ENCODE results near the gene PIAS1.
A peak's percentile ranks its signal among the peaks of the same experiment; 100 is the strongest.
"Not testable (repeated sequence)": the region's sequence is repeated elsewhere in the genome, so short reads cannot be mapped to it uniquely, and the experiment has no call there.

Gene PIAS1

DNA sequence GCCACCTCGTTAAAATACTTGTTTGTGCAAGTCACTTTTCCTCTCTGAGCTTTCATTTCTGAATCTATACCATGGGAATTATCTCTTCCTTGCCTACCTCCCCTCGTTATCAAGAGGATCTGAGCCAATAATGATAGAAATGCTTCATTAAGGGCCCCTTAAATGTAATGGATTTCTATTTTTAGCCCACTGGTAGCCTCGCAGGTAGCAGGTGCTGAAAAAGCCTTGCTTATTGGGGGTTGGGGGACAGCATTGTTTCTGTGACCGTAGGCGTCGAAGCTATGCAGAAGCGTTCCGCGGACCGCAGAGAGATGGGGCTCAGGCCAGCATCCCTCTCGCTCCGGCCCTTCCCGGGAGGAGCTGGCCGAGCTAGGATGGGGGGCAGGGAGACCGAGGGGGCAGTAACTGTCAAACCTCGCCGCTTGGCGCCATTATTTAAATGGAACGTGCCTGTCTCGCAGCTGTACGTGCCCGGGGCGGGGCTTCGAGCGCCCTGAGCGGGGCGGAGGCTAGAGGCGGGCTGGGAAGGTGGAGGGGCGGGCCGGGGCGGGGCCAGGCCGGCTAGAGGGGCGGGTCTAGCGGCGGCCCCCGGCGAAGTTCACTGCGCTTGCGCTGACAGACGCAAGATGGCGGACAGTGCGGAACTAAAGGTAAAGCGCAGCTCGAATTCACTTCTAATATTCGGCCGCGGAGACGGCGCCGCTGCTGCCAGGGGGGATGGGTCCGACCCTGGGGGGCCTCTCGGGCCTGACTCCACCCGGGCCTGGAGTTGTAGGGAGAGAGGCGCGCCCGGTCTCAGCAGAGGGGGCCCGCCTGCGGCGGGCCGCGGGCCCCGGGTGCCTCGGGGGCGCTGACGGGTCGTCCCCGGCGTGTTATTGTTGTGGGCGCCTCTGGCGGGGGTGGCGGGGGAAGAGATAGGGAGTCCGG is at the start of gene PIAS1:
Gene PIAS1, plus strand, starts transcription at position 615 of the 927 bp plus-strand sequence. Its CDS starts 12 bp downstream, at position 627.
- DNase-seq: peak; percentile 38

GRCh38 chr15:68007642-68008041 is 46.5 kb upstream of the PIAS1 start:
- DNase-seq: not testable (repeated sequence)

- DNase-seq: no peak
Measured at GRCh38 chr15:68010361-68011153, 43.6 kb upstream of the PIAS1 start.

DNA sequence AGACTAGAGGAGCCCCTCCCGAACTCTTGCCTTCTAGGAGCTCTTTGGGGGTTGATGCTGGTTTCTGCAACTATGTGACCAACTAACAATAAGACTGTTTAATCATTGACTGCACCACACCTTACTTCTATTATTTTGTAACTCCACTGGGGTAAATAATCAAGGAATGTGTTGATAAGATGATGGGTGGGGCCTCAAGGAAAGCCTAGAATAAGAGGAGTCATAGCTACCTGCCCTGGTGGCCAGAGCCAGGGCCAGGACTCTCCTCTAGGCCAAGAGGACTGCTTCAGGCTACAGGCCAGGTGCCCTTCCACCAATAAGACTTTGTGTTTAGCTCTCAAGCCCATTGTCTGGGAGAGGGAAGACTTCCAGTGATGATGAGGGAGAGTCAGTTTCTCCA is 41.2 kb upstream of the PIAS1 start:
- DNase-seq: no peak

DNA sequence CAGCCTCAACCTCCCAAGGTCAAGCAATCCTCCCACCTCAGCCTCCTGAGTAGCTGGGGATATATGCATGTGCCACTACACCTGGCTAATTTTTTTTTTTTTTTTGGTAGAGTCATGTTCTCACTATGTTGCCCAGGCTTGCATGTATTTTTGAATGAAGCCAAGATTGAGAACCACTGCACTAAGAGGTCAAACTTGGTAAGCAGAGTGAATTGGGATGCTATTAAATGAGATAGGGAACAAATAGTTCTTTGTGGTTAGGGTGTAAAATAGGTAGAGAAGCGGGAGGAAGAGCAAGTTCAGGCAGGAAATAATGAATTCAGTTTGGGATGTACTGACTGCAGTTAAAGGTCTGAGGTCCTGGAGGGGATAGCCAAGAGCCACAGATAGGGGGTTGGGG is 39.9 kb upstream of the PIAS1 start:
- DNase-seq: no peak

GRCh38 chr15:68015244-68015643 is 38.9 kb upstream of the PIAS1 start:
- DNase-seq: no peak

DNA sequence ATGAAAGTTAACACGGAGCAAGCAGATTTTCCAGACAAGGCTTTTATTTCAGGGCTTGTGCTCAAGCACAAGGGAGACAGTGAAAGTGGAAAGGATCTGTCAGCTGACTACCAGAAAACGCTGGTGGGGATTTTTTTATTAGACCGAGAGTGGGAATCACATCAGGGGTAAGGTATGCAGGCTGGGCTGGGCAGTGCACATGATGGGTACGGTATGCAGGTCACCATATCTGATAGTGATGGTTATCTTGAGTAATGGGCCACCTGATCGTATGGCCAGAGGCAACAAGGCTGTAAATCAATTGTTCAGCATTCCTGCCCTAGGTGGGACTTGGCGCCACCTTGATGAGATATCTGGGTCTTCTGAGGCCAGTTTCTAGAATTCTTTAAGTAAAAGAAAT is 36.9 kb upstream of the PIAS1 start:
- no peak for DNase-seq

DNA sequence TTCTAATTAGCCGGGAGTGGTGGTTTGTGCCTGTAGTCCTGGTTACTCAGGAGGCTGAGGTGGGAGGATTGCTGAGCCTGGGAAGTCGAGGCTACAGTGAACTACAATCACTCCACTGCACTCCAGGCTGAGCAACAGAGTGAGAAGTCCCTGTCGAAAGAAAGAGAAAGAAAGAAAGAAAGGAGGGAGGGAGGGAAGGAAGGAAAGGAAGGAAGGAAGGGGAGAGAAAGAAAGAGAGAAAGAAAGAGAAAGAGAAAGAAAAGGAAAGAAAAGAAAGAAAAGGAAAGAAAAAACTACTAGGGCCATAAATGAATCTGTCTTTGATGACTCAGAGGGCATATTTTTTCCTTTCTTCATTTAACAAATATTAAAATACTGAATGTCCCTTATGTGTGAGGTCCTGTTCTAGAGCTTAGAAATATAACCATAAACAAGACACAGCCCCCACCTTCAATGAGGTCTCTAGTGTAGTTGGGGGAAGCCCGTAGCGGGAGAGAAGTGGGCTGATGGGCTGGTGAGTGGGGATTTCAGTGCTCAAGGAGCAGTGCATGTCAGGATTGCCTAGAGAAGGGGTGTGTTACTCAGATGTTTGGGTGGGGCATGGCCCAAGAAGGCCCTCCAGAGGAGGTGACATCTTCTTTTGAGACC is 35.2 kb upstream of the PIAS1 start:
- no peak for DNase-seq

GRCh38 chr15:68019814-68020525 is 34.1 kb upstream of the PIAS1 start:
- DNase-seq: no peak

DNA sequence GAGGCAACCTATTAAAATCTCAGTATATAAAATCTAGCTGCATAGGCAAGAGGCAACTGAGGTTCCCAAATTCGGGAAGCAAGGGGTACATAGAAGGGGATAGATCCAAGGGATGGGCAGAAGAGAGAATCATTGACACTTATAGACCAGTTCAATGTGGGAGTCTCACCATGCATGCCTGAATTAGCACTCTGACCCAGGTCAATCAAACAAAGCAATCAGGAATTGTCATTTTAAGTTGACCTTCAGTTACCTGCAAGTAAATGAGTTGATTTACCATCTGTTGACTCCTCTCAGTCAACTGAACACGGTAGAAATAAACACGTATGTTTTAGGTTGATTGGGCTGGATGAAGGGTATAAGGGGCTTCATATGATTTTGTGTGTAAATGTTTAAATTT is 33.4 kb upstream of the PIAS1 start:
- no peak for DNase-seq

- no peak for DNase-seq
Measured at GRCh38 chr15:68022061-68022460, 32.1 kb upstream of the PIAS1 start.

DNA sequence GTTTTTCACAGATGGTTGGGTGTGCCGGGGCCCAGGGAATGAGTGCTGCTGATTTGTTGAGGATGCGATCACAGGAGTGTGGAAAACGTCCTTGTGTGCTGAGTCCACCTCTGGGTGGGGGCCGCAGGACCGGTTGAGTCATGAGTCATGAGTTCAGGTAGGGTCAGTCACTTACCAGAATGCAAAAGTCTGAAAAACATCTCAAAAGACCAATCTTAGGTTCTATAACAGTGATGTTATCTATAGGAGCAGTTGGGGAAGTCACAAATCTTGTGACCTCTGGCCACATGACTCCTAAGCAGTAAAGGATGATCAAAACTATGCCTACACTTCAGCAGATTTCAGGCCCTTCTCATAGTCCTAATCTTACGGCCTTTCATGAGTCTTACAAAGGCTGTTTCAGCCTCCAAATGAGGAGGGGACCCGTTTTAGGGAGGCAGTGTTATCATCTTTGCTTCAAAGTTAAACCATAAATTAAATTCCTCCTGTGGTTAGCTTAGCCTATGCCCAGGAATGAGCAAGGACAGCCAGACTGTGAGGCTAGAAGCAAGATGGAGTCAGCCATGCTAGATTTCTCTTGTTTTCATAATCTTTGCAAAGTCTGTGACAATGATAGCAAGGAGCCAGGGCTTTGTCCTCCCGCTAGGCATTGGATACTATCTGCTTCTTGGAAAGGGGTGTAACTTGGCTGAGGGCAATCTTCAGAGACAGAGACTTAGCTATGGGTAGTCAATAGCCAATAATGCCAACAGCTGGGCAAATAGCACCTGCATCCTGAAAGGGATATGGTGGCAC is 30.6 kb upstream of the PIAS1 start:
- DNase-seq: no peak

GRCh38 chr15:68025835-68026424 is 28.2 kb upstream of the PIAS1 start:
- no peak for DNase-seq

GRCh38 chr15:68027388-68027787 is 26.7 kb upstream of the PIAS1 start:
- DNase-seq: no peak

- DNase-seq: no peak
Measured at GRCh38 chr15:68028137-68028887, 25.8 kb upstream of the PIAS1 start.

- DNase-seq: no peak
Measured at GRCh38 chr15:68028888-68029207, 25.3 kb upstream of the PIAS1 start.

- no peak for DNase-seq
Measured at GRCh38 chr15:68029959-68030358, 24.2 kb upstream of the PIAS1 start.

GRCh38 chr15:68031404-68031803 is 22.7 kb upstream of the PIAS1 start:
- DNase-seq: no peak

DNA sequence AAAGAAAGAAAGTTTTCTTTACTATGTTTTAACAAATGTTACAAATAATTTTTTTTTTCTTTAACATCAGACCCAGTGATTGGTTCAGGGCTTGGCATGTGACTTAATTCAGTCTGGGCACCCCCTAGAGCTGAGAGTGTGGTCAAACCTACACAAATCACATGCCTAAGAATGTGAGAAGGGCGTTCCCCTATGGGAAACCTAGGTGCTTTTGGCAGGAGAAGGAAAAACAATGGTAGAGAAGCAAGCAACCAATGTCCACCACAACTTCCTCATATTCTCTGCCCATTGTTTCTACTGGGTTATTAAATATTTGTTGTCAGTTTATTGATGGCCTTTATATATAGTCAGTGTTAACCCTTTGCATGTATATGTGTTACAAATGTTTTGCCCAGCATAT is 21.4 kb upstream of the PIAS1 start:
- no peak for DNase-seq

DNA sequence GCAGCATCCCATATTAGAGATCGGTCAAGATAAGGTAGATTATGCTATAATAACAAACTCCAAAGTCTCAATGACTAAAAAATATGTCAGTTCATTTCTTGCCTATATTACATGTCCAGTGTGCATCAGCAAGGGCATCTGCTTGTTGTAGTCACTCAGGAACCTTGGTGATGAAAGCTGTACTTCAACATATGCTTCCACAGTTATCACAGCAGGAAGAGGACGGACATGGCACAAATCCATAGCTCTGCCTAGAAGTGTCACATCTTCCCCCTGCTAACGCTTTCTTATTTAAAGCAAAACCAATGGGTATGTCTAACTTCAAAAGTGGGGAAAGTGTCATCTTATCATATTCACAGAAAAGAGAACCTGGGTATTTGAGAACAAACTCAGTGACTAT is 20.0 kb upstream of the PIAS1 start:
- no peak for DNase-seq

GRCh38 chr15:68034719-68035293 is 19.3 kb upstream of the PIAS1 start:
- DNase-seq: no peak
